Mucosa of descending colon (tissue), 3 donors: ENCODE results near the gene CDKAL1. TPM values are rescaled to one million over a fixed set of nuclear protein-coding genes. Genes with fewer than 3 reads are reported as not detected.
A peak's percentile ranks its signal among the peaks of the same experiment; 100 is the strongest.

Source experiments
- ATAC-seq: fragments of 200-7000 bp; cut with Tn5 transposase; one replicate; pipeline ENCODE4 v1.9.1; 2020; ENCODE audit warnings: mild to moderate bottlenecking, moderate library complexity
- DNase-seq, 3 donors: peaks; one replicate each; pipeline ENCODE4 v3.0.0-alpha.2; 2020
- H3K36me3 ChIP-seq: fragments of 200-600 bp; one replicate; pipeline ENCODE4 v1.8.0; 2021; ENCODE audit warnings: low read depth, mild to moderate bottlenecking
- H3K4me1 ChIP-seq: fragments of 200-600 bp; one replicate; pipeline ENCODE4 v1.8.0; 2021; ENCODE audit warnings: low read depth, mild to moderate bottlenecking
- H3K4me3 ChIP-seq: fragments of 200-600 bp; one replicate; pipeline ENCODE4 v1.8.0; 2021; ENCODE audit warnings: mild to moderate bottlenecking
- H3K9me3 ChIP-seq: fragments of 200-600 bp; one replicate; pipeline ENCODE4 v1.8.0; 2021; ENCODE audit warnings: mild to moderate bottlenecking
- CTCF ChIP-seq: fragments of 200-600 bp; IDR thresholded peaks from one replicate; pipeline ENCODE4 v1.8.0; 2022; ENCODE audit warnings: antibody characterized with exemption, mild to moderate bottlenecking
- intact Hi-C, 2 donors: fragments of 100-400 bp; cut with DNase I in 1 of 2; cut with micrococcal nuclease in 1 of 2; formaldehyde crosslinking; loops; one replicate each; pipeline versions ENCODE4 v1.11.0 to v1.11.1; 2022; cut with DNase I, micrococcal nuclease
- total RNA-seq, 3 donors: library from RNA; stranded (reverse); fragmentation: NEBNext Ultra II Directional in 2 of 3; extraction: Animal tissue kit (Norgen Biotek cat#: 25700) in 2 of 3; gene quantifications; one replicate each; pipeline versions ENCODE4 v1.2.1 to v1.2.4, GENCODE V29; 2021 to 2023
- donor health status: DM: no; HTN: no; CAD: no; lungs with moderate emphysema.
- donor health status: DM: no; HTN: no; CAD: no.
- donor health status: DM: no; HTN: yes; CAD: no.

The CDKAL1 gene
- total RNA-seq, 3 donors from 2014 or later = 13.4 to 15.5 (median 15.3) TPM

- Histone ChIP-seq H3K4me3 (no peak overlapping the region), H3K36me3 (no peaks in the 10 kb centered on the region), H3K9me3 (no peaks in the 10 kb centered on the region), H3K4me1 (peaks cover 2% of the 10 kb centered on the region)
- intact Hi-C loops = no loop called here
- ATAC-seq (no peak), DNase-seq (no peak)
- no peak for TF ChIP-seq CTCF
Observed at GRCh38 chr6:20698675-20699074, 164.4 kb downstream of the CDKAL1 start.

- no peaks in the 10 kb centered on the region for H3K9me3 ChIP-seq
- DNase-seq = peak in 1 of 3 donors; percentile 42
- no peaks in the 10 kb centered on the region for H3K36me3 ChIP-seq
- no peak overlapping the region for H3K4me3 ChIP-seq
- peaks cover 2% of the 10 kb centered on the region for H3K4me1 ChIP-seq
- intact Hi-C loops = no loop called here
- ATAC-seq = peak; percentile 81
- TF ChIP-seq CTCF = no peak
Observed at GRCh38 chr6:20699402-20699801, 165.1 kb downstream of the CDKAL1 start.

- DNase-seq (peak; percentile 30 to 60 (median 33)), ATAC-seq (peak; percentile 81)
- Histone ChIP-seq H3K4me1 (peaks cover 2% of the 10 kb centered on the region), H3K4me3 (no peak overlapping the region), H3K9me3 (no peaks in the 10 kb centered on the region), H3K36me3 (no peaks in the 10 kb centered on the region)
- intact Hi-C loops = no loop called here
- no peak for TF ChIP-seq CTCF
Observed at GRCh38 chr6:20700375-20700774, 166.1 kb downstream of the CDKAL1 start.

GRCh38 chr6:20702366-20702765 is 168.1 kb downstream of the CDKAL1 start:
- ATAC-seq (no peak), DNase-seq (no peak)
- Histone ChIP-seq H3K36me3 (no peaks in the 10 kb centered on the region), H3K9me3 (no peaks in the 10 kb centered on the region), H3K4me1 (peaks cover 14% of the 10 kb centered on the region), H3K4me3 (no peak overlapping the region)
- no peak for TF ChIP-seq CTCF
- intact Hi-C loops = no loop called here

GRCh38 chr6:20703049-20703448 is 168.8 kb downstream of the CDKAL1 start:
- DNase-seq (no peak), ATAC-seq (no peak)
- Histone ChIP-seq H3K36me3 (no peaks in the 10 kb centered on the region), H3K9me3 (no peaks in the 10 kb centered on the region), H3K4me3 (no peak overlapping the region), H3K4me1 (peaks cover 18% of the 10 kb centered on the region)
- intact Hi-C loops = no loop called here
- no peak for TF ChIP-seq CTCF
